ENCODE data around the gene RUNX1. TPM values are rescaled to one million over a fixed set of nuclear protein-coding genes. Genes with fewer than 3 reads are reported as not detected.

The RUNX1 gene
- total RNA-seq, 1 experiment from 2014 or later, result 3.9 TPM

GRCh38 chr21:35026153-35026500 lies 23.0 kb downstream of the RUNX1 start:
- in situ Hi-C loops (cut with HindIII; ENCODE audit: low pct_unique_long_range_greater_than_20kb, low sequenced_read_pairs), result no loop called here
- no peak for DNase-seq (ENCODE audit: low read depth, low spot score)

GRCh38 chr21:35025206-35026152 lies 23.6 kb downstream of the RUNX1 start:
- in situ Hi-C loops (cut with HindIII; ENCODE audit: low pct_unique_long_range_greater_than_20kb, low sequenced_read_pairs), result no loop called here
- DNase-seq (ENCODE audit: low read depth, low spot score), result no peak

GRCh38 chr21:35024513-35024912 lies 24.6 kb downstream of the RUNX1 start:
- in situ Hi-C loops (cut with HindIII; ENCODE audit: low pct_unique_long_range_greater_than_20kb, low sequenced_read_pairs), result no loop called here
- no peak for DNase-seq (ENCODE audit: low read depth, low spot score)

- in situ Hi-C loops (cut with HindIII; ENCODE audit: low pct_unique_long_range_greater_than_20kb, low sequenced_read_pairs), result no loop called here
- no peak for DNase-seq (ENCODE audit: low read depth, low spot score)
Measured at GRCh38 chr21:35024071-35024420, 25.1 kb downstream of the RUNX1 start.

- no peak for DNase-seq (ENCODE audit: low read depth, low spot score)
- in situ Hi-C loops (cut with HindIII; ENCODE audit: low pct_unique_long_range_greater_than_20kb, low sequenced_read_pairs), result no loop called here
Measured at GRCh38 chr21:35023396-35024070, 25.6 kb downstream of the RUNX1 start.

GRCh38 chr21:35021546-35021945 lies 27.6 kb downstream of the RUNX1 start:
- in situ Hi-C loops (cut with HindIII; ENCODE audit: low pct_unique_long_range_greater_than_20kb, low sequenced_read_pairs), result no loop called here
- no peak for DNase-seq (ENCODE audit: low read depth, low spot score)

- no peak for DNase-seq (ENCODE audit: low read depth, low spot score)
- in situ Hi-C loops (cut with HindIII; ENCODE audit: low pct_unique_long_range_greater_than_20kb, low sequenced_read_pairs), result no loop called here
Measured at GRCh38 chr21:35020902-35021301, 28.2 kb downstream of the RUNX1 start.

- in situ Hi-C loops (cut with HindIII; ENCODE audit: low pct_unique_long_range_greater_than_20kb, low sequenced_read_pairs), result no loop called here
- no peak for DNase-seq (ENCODE audit: low read depth, low spot score)
Measured at GRCh38 chr21:35020436-35020835, 28.7 kb downstream of the RUNX1 start.

- no peak for DNase-seq (ENCODE audit: low read depth, low spot score)
- in situ Hi-C loops (cut with HindIII; ENCODE audit: low pct_unique_long_range_greater_than_20kb, low sequenced_read_pairs), result no loop called here
Measured at GRCh38 chr21:35019631-35020032, 29.5 kb downstream of the RUNX1 start.

GRCh38 chr21:35017256-35017655 lies 31.8 kb downstream of the RUNX1 start:
- DNase-seq (ENCODE audit: low read depth, low spot score), result no peak
- in situ Hi-C loops (cut with HindIII; ENCODE audit: low pct_unique_long_range_greater_than_20kb, low sequenced_read_pairs), result no loop called here

GRCh38 chr21:35016517-35017188 lies 32.4 kb downstream of the RUNX1 start:
- in situ Hi-C loops (cut with HindIII; ENCODE audit: low pct_unique_long_range_greater_than_20kb, low sequenced_read_pairs), result no loop called here

GRCh38 chr21:35016071-35016470 lies 33.0 kb downstream of the RUNX1 start:
- in situ Hi-C loops (cut with HindIII; ENCODE audit: low pct_unique_long_range_greater_than_20kb, low sequenced_read_pairs), result no loop called here
- DNase-seq (ENCODE audit: low read depth, low spot score), result no peak

More at GRCh38 chr21:35016517-35017188, 32.4 kb downstream of the RUNX1 start:
- no peak for DNase-seq (ENCODE audit: low read depth, low spot score)

GRCh38 chr21:35015435-35016024 lies 33.6 kb downstream of the RUNX1 start:
- in situ Hi-C loops (cut with HindIII; ENCODE audit: low pct_unique_long_range_greater_than_20kb, low sequenced_read_pairs), result no loop called here

GRCh38 chr21:35014302-35015041 lies 34.6 kb downstream of the RUNX1 start:
- DNase-seq (ENCODE audit: low read depth, low spot score), result no peak

More at GRCh38 chr21:35015435-35016024, 33.6 kb downstream of the RUNX1 start:
- no peak for DNase-seq (ENCODE audit: low read depth, low spot score)

GRCh38 chr21:35011681-35012080 lies 37.4 kb downstream of the RUNX1 start:
- in situ Hi-C loops (cut with HindIII; ENCODE audit: low pct_unique_long_range_greater_than_20kb, low sequenced_read_pairs), result no loop called here
- DNase-seq (ENCODE audit: low read depth, low spot score), result no peak

More at GRCh38 chr21:35014302-35015041, 34.6 kb downstream of the RUNX1 start:
- in situ Hi-C loops (cut with HindIII; ENCODE audit: low pct_unique_long_range_greater_than_20kb, low sequenced_read_pairs), result no loop called here

- no peak for DNase-seq (ENCODE audit: low read depth, low spot score)
- in situ Hi-C loops (cut with HindIII; ENCODE audit: low pct_unique_long_range_greater_than_20kb, low sequenced_read_pairs), result no loop called here
Measured at GRCh38 chr21:35010447-35010846, 38.7 kb downstream of the RUNX1 start.

- in situ Hi-C loops (cut with HindIII; ENCODE audit: low pct_unique_long_range_greater_than_20kb, low sequenced_read_pairs), result no loop called here
- no peak for DNase-seq (ENCODE audit: low read depth, low spot score)
Measured at GRCh38 chr21:35007348-35007747, 41.8 kb downstream of the RUNX1 start.

Measured in SK-MEL-5 (cell line).